NT2/D1 (cell line): ENCODE measurements around the gene PRPSAP2.

Experiments
- DNase-seq: peaks from one replicate; pipeline ENCODE4 v3.0.0-alpha.2; 2011; ENCODE audit warnings: low read depth, low spot score
- H3K27me3 ChIP-seq: 2 replicates; pipeline ENCODE4 v1.6.0; 2011; ENCODE audit warnings: mild to moderate bottlenecking; ENCODE audit not compliant: insufficient read length, insufficient read depth
- H3K36me3 ChIP-seq: 2 replicates; pipeline ENCODE4 v1.6.1; 2011; ENCODE audit warnings: mild to moderate bottlenecking, low read length, mixed read lengths; ENCODE audit not compliant: insufficient read depth, insufficient read length
- H3K4me1 ChIP-seq: 2 replicates; pipeline ENCODE4 v1.5.1; 2011; ENCODE audit not compliant: insufficient read depth, insufficient read length
- H3K4me3 ChIP-seq: 2 replicates; pipeline ENCODE4 v1.5.1; 2011; ENCODE audit warnings: low read depth; ENCODE audit not compliant: insufficient read length
- H3K9ac ChIP-seq: 2 replicates; pipeline ENCODE4 v1.6.0; 2011; ENCODE audit warnings: low read depth; ENCODE audit not compliant: insufficient read length
- H3K9me3 ChIP-seq: 2 replicates; pipeline ENCODE4 v1.5.1; 2011; ENCODE audit warnings: mild to moderate bottlenecking, low read length; ENCODE audit not compliant: insufficient read depth
- SUZ12 ChIP-seq: IDR thresholded peaks from 2 replicates; pipeline ENCODE4 v1.6.1; 2011; ENCODE audit not compliant: insufficient read length, insufficient read depth; ENCODE audit errors: extremely low read depth
- YY1 ChIP-seq: IDR thresholded peaks from 2 replicates; pipeline ENCODE4 v1.6.1; 2011; ENCODE audit not compliant: insufficient read length, insufficient read depth
- ZNF274 ChIP-seq: IDR thresholded peaks from 2 replicates; pipeline ENCODE4 v1.6.1; 2011; ENCODE audit warnings: mild to moderate bottlenecking, low read depth, low read length

PRPSAP2 gene

GRCh38 chr17:18933102-18934058, 75.4 kb downstream of the PRPSAP2 start:
- DNase-seq = no peak
- Histone ChIP-seq H3K9ac (no peak overlapping the region), H3K27me3 (no peaks in the 10 kb centered on the region), H3K4me3 (no peak overlapping the region), H3K4me1 (no peaks in the 10 kb centered on the region), H3K36me3 (peaks cover 25% of the 10 kb centered on the region), H3K9me3 (no peaks in the 10 kb centered on the region)
- TF ChIP-seq SUZ12 = no peak
- TF ChIP-seq ZNF274 = no peak
- TF ChIP-seq YY1 = no peak

GRCh38 chr17:18937981-18938691, 80.2 kb downstream of the PRPSAP2 start:
- H3K27me3 ChIP-seq = no peaks in the 10 kb centered on the region
- H3K4me1 ChIP-seq = no peaks in the 10 kb centered on the region
- no peaks in the 10 kb centered on the region for H3K9me3 ChIP-seq
- TF ChIP-seq ZNF274 (no peak), SUZ12 (no peak), YY1 (no peak)
- no peak overlapping the region for H3K4me3 ChIP-seq
- DNase-seq = no peak
- H3K9ac ChIP-seq = no peak overlapping the region
- H3K36me3 ChIP-seq = no peaks in the 10 kb centered on the region

GRCh38 chr17:18938692-18939023, 80.7 kb downstream of the PRPSAP2 start:
- no peaks in the 10 kb centered on the region for H3K27me3 ChIP-seq
- TF ChIP-seq ZNF274 = no peak
- no peak for TF ChIP-seq YY1
- TF ChIP-seq SUZ12 = no peak
- DNase-seq = no peak

GRCh38 chr17:18944646-18945045, 86.7 kb downstream of the PRPSAP2 start:
- H3K4me3 ChIP-seq = no peak overlapping the region
- DNase-seq = no peak
- peaks cover 5% of the 10 kb centered on the region for H3K4me1 ChIP-seq
- TF ChIP-seq YY1 = no peak
- TF ChIP-seq SUZ12 = no peak
- TF ChIP-seq ZNF274 = no peak
- no peaks in the 10 kb centered on the region for H3K36me3 ChIP-seq
- no peak overlapping the region for H3K9ac ChIP-seq
- H3K27me3 ChIP-seq = no peaks in the 10 kb centered on the region
- H3K9me3 ChIP-seq = no peaks in the 10 kb centered on the region

More at GRCh38 chr17:18938692-18939023, 80.7 kb downstream of the PRPSAP2 start:
- Histone ChIP-seq H3K4me1 (no peaks in the 10 kb centered on the region), H3K36me3 (no peaks in the 10 kb centered on the region), H3K9me3 (no peaks in the 10 kb centered on the region), H3K9ac (no peak overlapping the region), H3K4me3 (no peak overlapping the region)

- Histone ChIP-seq H3K9ac (no peak overlapping the region), H3K27me3 (no peaks in the 10 kb centered on the region), H3K9me3 (no peaks in the 10 kb centered on the region), H3K4me1 (peaks cover 9% of the 10 kb centered on the region), H3K4me3 (no peak overlapping the region), H3K36me3 (no peaks in the 10 kb centered on the region)
- TF ChIP-seq ZNF274 = no peak
- no peak for TF ChIP-seq YY1
- TF ChIP-seq SUZ12 = no peak
- peak; percentile 25 for DNase-seq
Observed at GRCh38 chr17:18946536-18946935, 88.6 kb downstream of the PRPSAP2 start.

- H3K4me1 ChIP-seq = peaks cover 11% of the 10 kb centered on the region
- H3K4me3 ChIP-seq = no peak overlapping the region
Observed at GRCh38 chr17:18947866-18948265, 89.9 kb downstream of the PRPSAP2 start.

GRCh38 chr17:18948476-18949006, 90.6 kb downstream of the PRPSAP2 start:
- no peaks in the 10 kb centered on the region for H3K9me3 ChIP-seq
- no peak for TF ChIP-seq ZNF274
- peaks cover 11% of the 10 kb centered on the region for H3K4me1 ChIP-seq
- H3K4me3 ChIP-seq = no peak overlapping the region
- H3K36me3 ChIP-seq = no peaks in the 10 kb centered on the region
- no peak for DNase-seq
- no peaks in the 10 kb centered on the region for H3K27me3 ChIP-seq
- H3K9ac ChIP-seq = no peak overlapping the region

More at GRCh38 chr17:18947866-18948265, 89.9 kb downstream of the PRPSAP2 start:
- Histone ChIP-seq H3K9ac (peak overlapping the region; percentile 10), H3K36me3 (no peaks in the 10 kb centered on the region), H3K9me3 (no peaks in the 10 kb centered on the region), H3K27me3 (no peaks in the 10 kb centered on the region)
- TF ChIP-seq ZNF274 (no peak), SUZ12 (no peak), YY1 (no peak)
- no peak for DNase-seq
